LHCN-M2 (cell line): Measurements from ENCODE around the gene SLC38A5. TPM values are rescaled to one million over a fixed set of nuclear protein-coding genes. Genes with fewer than 3 reads are reported as not detected.
A peak's percentile ranks its signal among the peaks of the same experiment; 100 is the strongest.
"Not testable (repeated sequence)": the region's sequence is repeated elsewhere in the genome, so short reads cannot be mapped to it uniquely, and the experiment has no call there.

ENCODE experiments used
- DNase-seq: peaks from one replicate; pipeline ENCODE4 v3.0.0-alpha.2; 2012; ENCODE audit warnings: low read depth
- polyA plus RNA-seq: library from polyadenylated mRNA; unstranded; fragments of >200 nt; gene quantifications from one replicate; pipeline ENCODE4 v1.2.1, GENCODE V29; 2012; ENCODE audit warnings: missing spikeins
- total RNA-seq: library from RNA; depleted of rRNA; stranded (reverse); fragments of >200 nt; gene quantifications from 2 replicates; pipeline ENCODE4 v1.2.3, GENCODE V29; 2014; rRNA removed

SLC38A5 gene
- total RNA-seq = 2.9 and 4.4 TPM in 2 replicates
- 8.6 TPM for polyA plus RNA-seq

- no peak for DNase-seq
Observed at GRCh38 chrX:48470110-48470832, at the start of gene SLC38A5. Gene SLC38A5 (minus strand): TSS chrX:48470260. CDS start chrX:48467924, 2,336 bp downstream.

- DNase-seq = not testable (repeated sequence)
Observed at GRCh38 chrX:48519481-48519880, 49.4 kb upstream of the SLC38A5 start.

GRCh38 chrX:48516987-48517386, 46.9 kb upstream of the SLC38A5 start:
- no peak for DNase-seq

DNA sequence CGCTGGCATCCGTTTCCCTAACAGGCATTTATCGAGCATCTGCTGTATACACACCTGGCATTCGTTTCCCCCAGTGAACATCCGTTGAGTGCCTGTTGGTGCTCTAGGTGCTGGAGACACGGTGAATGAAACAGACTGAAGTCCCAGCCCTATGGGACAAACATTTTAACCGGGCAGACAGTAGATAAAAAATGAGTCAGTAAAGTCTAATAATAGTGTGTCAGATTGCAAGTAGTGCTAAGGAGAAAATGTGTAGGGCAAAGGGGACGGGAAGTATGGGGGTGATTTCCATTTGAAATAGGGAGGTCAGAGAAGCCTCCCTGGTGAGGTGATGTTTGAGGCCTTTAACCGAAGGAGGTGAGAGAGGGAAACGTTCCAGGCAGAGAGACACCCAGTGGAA, 46.2 kb upstream of the SLC38A5 start:
- DNase-seq = no peak

DNA sequence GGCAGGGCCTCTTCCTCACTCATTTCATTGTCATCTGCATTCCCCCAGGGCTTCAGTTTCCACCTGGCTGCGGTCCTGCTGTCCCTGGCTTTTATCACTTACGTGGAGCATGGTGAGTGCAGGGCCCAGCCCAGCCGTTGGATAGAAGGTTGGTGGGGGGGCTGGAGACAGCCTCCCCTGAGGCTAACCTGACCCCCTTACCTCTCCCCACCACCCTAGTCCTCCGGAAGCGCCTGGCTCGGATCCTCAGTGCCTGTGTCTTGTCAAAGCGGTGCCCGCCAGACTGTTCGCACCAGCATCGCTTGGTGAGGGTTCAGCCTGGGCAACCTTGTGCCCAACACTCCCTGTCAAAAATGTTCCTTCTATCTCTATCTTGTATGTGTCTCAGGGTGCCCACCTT, 45.8 kb upstream of the SLC38A5 start:
- no peak for DNase-seq

DNA sequence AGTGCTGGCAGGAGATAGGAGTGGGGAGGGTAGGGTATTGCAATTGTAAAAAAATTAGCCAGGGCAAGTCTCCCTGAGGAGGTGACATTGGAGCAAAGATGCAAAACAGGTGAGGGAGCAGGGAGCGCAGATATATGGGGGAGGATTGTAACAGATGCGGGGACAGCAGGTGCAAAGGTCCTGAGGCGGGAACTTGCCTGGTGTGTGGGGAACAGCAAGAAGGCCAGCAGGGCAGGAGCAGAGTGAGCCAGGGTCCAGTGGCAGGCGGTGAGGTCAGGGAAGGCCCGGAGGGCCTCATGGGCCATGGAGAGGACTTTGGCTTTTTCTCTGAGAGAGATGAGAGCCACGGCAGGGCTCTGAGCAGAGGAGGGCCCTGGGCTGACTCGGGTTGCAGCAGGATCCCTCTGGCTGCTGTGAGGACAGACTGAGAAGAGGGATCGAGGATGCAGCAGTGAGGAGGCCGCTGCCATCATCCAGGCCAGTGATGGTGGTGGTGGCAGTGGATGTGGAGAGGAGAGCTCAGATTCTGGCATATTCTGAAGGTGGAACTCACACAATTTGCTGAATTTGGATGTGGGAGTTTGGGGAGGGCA, 44.9 kb upstream of the SLC38A5 start:
- no peak for DNase-seq

DNA sequence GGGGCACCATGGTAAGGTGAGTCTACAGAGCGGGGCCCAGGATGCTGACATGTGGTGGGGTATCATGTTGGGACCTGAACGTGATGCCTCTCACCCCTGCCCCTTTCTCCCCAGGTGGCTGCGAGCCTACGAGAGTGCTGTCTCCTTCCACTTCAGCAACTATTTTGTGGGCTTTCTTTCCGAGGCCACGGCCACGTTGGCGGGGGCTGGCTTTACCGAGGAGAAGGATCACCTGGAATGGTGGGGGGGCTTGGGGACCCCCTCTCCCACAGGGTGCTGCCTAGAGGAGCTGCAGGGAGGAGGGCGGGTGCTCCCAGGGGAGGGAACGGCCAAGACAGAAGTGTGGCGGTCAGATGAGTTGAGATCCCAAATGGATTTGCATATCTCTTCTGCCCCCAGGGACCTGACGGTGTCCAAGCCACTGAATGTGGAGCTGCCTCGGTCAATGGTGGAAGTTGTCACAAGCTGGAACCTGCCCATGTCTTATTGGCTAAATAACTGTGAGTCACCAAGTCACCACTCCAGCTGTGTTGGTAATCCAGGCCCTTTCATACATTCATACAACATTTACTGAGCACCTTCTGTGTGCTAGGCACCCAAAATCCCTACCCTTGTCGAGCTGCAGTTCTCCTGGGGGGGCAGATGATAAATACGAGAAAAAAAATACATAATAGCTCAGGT, 44.2 kb upstream of the SLC38A5 start:
- no peak for DNase-seq

DNA sequence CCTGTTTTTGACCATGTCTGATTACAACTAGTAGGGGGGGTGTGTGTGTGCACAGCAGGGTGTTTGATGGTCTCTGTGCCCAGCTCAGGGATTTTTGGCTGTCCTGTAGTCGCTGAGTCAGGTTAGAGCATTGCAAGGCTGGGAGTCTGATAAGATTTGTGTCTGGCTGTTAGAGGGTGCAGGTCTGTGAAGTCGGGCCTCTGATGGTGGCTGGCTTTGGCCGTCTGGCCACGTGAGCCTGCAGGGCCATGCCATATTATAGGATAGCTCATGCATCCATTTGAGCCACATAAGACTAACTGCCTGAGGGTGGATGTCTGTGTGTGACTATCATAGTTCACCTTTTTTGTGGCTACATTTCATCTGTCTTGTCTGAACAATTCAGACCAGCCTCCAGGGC, 43.6 kb upstream of the SLC38A5 start:
- DNase-seq = no peak

- no peak for DNase-seq
Observed at GRCh38 chrX:48512371-48512935, 42.4 kb upstream of the SLC38A5 start.

DNA sequence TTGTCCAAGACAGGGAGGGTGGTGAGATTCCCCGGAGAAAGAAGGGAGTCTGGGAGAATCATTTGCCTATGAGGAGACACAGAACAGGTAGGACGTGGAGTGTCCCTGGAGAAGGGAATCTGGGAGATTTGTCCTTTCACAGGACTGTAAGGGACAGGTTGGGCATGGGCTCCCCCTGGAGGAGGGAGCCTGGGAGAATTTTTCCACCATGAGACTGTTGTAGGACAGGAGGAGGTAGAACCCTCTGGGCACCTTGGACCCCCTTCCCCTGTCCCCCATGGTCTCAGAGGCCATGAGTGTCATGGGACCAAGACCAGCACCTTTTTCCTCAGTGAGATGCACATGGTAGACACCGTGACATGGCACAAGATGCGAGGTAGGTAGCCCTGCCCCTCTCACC, 41.5 kb upstream of the SLC38A5 start:
- no peak for DNase-seq

DNA sequence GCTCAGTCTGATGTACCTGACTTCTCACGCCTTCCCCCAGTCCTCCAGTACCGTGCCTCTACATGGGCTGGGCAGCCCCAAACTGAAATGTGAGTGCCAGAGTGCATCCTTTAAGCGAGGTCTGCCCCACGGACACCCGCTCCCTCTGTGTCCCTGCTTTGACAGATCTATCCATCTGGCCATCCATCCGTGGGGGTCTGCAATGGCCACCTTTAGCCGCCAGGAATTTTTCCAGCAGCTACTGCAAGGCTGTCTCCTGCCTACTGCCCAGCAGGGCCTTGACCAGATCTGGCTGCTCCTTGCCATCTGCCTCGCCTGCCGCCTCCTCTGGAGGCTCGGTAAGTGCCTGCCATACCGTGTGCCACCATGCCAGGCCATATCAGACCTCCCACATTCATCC, 39.6 kb upstream of the SLC38A5 start:
- DNase-seq = no peak

DNA sequence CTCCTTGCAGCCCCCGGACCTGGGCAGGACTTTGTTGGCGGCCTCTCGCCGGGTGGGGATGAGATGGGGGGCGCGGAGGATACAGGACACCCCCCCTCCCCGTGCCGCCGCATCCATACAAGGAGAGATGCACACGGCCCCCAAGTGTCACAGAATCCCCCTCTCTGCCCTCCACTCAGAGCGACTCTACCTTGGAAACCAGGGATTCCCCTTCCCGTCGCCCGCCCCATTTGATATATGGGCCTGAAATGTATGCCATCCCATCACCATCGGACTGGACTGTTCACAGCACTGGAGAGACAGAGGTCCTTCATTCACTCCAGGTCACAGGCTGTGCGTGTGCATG, 39.2 kb upstream of the SLC38A5 start:
- DNase-seq = no peak

- peak; percentile 71 for DNase-seq
Observed at GRCh38 chrX:48508400-48509244, 38.6 kb upstream of the SLC38A5 start, which contains the start of gene PORCN. Gene PORCN (plus strand): TSS chrX:48508992. CDS start chrX:48509821, 829 bp downstream.

GRCh38 chrX:48507246-48507645, 37.2 kb upstream of the SLC38A5 start:
- DNase-seq = no peak

DNA sequence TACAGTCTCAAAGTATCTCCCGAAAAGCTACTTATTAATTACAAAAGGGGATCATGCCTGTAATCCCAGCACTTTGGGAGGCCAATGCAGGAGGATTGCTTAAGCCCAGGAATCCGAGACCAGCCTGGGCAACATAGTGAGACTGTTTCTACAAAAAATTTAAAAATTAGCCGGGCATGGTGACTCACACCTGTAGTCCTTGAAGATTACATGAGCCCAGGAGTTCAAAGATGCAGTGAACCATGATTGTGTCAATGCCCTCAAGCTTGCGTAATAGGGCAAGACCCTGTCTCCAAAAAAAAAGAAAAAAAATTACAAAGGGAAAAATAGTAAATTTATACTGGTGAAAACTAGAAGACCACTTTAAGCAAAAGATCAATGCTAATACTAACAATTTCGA, 35.4 kb upstream of the SLC38A5 start:
- DNase-seq = no peak

DNA sequence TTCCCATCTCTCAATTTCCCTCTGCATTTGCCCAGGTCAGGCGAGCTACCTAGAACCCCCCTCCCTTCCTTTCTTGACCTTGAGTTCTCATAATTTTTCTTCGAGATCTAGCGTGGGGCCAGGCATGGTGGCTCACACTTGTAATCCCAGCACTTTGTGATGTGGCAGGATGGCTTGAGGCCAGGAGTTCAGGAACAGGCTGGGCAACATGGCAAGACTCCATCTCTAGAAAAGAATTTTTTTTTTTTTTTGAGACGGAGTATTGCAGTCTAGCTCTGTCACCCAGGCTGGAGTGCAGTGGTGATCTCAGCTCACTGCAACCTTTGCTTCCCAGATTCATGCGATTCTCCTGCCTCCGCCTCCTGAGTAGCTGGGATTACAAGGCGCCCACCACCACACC, 34.2 kb upstream of the SLC38A5 start:
- DNase-seq = no peak

- peak; percentile 88 for DNase-seq
Observed at GRCh38 chrX:48498374-48498809, 28.3 kb upstream of the SLC38A5 start.

GRCh38 chrX:48497871-48498270, 27.8 kb upstream of the SLC38A5 start:
- DNase-seq = no peak

- DNase-seq = peak; percentile 45
Observed at GRCh38 chrX:48496660-48497059, 26.6 kb upstream of the SLC38A5 start.

DNA sequence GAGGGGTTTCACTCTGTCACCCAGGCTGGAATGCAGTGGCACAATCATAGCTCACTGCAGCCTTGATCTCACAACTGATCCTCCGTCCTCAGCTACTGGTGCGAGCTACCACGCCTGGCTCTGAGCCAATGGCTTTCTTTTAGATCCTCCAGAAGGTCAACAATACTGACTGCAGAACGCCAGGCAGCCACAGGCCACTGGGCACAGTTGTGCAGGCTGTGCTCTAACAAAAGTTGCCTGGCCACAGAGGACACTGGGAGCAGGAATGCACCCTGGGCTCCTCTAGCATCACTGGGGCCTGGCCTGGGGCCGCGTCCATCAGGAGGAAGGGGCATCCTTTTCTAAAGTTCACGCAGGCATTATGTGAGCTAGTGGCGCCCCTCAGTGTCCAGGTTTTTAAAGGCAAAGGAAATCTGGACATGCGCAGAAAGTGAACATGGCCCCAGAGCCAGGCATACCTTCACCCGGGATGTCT, 23.9 kb upstream of the SLC38A5 start:
- peak; percentile 68 for DNase-seq

DNA sequence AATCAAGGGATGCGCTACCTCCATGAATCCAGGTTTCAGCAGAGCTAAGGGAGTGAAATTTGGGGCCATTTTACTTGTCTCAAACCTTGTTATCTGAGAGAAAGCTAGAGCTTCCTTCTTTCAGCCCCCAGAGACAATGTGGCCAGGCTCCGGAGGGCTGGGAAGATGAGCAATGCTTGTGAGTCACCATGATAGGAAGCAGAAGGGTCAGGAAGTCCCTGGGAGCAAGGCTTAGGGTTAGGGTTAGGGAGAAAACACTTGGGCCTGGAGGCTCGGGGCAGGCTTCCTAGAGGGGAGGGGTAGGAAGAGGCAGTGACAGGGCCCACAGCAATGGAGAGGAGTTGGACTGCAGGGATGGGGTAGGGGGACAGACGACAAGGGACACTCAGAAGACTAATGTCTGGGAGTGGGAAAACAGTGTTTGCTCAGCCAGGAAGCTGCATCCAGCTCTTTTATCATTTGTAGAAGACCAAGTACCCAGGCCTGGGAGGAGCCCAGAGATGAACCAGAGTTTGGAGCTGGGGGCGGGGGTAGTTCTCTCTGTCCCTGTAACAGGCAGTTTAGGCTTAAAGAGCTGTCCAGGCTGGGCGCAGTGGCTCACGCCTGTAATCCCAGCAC, 22.3 kb upstream of the SLC38A5 start:
- DNase-seq = peak; percentile 88
